ENCODE data around the gene MLH3. TPM values are rescaled to one million over a fixed set of nuclear protein-coding genes. Genes with fewer than 3 reads are reported as not detected.
A peak's percentile ranks its signal among the peaks of the same experiment; 100 is the strongest.

MLH3 gene
- total RNA-seq, 2 experiments from 2014 or later = 13.2 to 14.4 TPM

DNA sequence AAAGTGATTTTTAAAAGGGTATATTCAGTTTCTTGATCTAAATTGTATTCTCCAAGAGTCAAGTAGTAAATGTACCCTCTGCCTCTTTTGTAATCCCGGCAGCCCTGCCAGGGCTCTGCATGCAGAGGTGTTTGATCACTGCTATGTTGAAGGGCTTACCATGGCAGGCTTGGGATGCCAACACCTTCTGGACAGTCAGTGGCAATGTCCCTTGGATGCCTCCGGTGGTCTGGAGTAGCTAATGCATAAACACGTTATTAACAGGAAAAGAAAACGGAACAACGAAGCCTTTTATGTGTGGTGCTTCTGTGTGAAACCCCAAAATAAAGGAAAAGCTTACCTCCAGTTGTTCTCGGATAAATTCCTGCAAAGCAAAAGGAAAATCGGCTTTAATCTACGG lies 28.6 kb downstream of the MLH3 start:
- peaks cover 40% of the 10 kb centered on the region for H3K36me3 ChIP-seq (ENCODE audit: insufficient read depth, low read length)
- ChIA-PET POLR2A (no interaction called here), CTCF (interaction anchor here (0.6 to 1.2 kb wide), 2 partner anchors 11 to 13 kb away, joined by 3 read pairs; no protein-coding TSS in a partner anchor)
- peaks cover 53% of the 10 kb centered on the region for H3K36me3 Mint-ChIP-seq (ENCODE audit: low read depth)
- H3K9me3 ChIP-seq (ENCODE audit: control insufficient read depth in 1 of 2, insufficient read depth in 1 of 2, low read length in 2 of 2) = no peaks in the 10 kb centered on the region
- no peak for TF ChIP-seq CTCF (IDR thresholded peaks at IDR 0.05)
- no peak overlapping the region for H3K27ac ChIP-seq (ENCODE audit: low read depth in 1 of 2, low read length in 2 of 2)
- ATAC-seq (ENCODE audit: poor library complexity) (no peak), DNase-seq (peak in 3 of 14 experiments; percentile 6 to 24 (median 16))
- no peaks in the 10 kb centered on the region for H3K4me1 Mint-ChIP-seq (ENCODE audit: low read depth)
- H3K4me1 ChIP-seq (ENCODE audit: insufficient read depth, low read length) = no peaks in the 10 kb centered on the region
- no peak overlapping the region for H3K27ac Mint-ChIP-seq
- no peak overlapping the region for H3K4me3 ChIP-seq (ENCODE audit: low read length)
- no peaks in the 10 kb centered on the region for H3K9me3 Mint-ChIP-seq
- no peaks in the 10 kb centered on the region for H3K27me3 Mint-ChIP-seq
- intact Hi-C loops (cut with DNase I, micrococcal nuclease) = no loop called here
- H3K4me3 Mint-ChIP-seq = no peak overlapping the region
- no peaks in the 10 kb centered on the region for H3K27me3 ChIP-seq (ENCODE audit: control insufficient read depth in 1 of 2, insufficient read depth in 2 of 2, low read length in 2 of 2)

DNA sequence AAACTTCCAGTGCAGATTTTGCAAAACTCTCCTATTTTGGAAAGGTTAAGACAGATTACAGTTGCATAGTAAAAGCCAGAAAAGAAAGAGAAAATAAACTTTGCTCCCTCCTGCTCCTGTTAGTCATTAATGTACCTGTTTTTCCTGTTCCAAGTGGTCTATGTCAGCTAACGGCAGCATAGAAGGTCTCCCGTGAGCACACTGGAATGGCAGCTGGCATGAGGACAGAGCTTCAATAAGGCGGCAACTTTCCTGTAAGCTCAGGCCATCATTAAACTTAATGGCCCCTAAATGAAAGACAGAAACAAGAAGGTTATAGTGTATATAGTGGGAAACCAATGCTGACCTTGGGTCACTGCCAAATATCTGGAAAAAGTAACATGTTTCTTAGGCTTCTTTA lies 32.6 kb downstream of the MLH3 start:
- no peak overlapping the region for H3K4me3 ChIP-seq (ENCODE audit: low read length)
- intact Hi-C loops (cut with DNase I, micrococcal nuclease) = no loop called here
- ChIA-PET POLR2A (no interaction called here), CTCF (interaction anchor here (0.6 to 1.0 kb wide), 3 partner anchors 16 to 187 kb away, joined by 3 to 5 read pairs (median 4); no protein-coding TSS in a partner anchor)
- no peaks in the 10 kb centered on the region for H3K27me3 ChIP-seq (ENCODE audit: control insufficient read depth in 1 of 2, insufficient read depth in 2 of 2, low read length in 2 of 2)
- Mint-ChIP-seq H3K4me3 (no peak overlapping the region), H3K27me3 (no peaks in the 10 kb centered on the region), H3K4me1 (ENCODE audit: low read depth) (no peaks in the 10 kb centered on the region), H3K9me3 (no peaks in the 10 kb centered on the region), H3K36me3 (ENCODE audit: low read depth) (peaks cover 88% of the 10 kb centered on the region), H3K27ac (no peak overlapping the region)
- TF ChIP-seq CTCF (IDR thresholded peaks at IDR 0.05) = no peak
- no peak for ATAC-seq (ENCODE audit: poor library complexity)
- H3K36me3 ChIP-seq (ENCODE audit: insufficient read depth, low read length) = peaks cover 50% of the 10 kb centered on the region
- H3K9me3 ChIP-seq (ENCODE audit: control insufficient read depth in 1 of 2, insufficient read depth in 1 of 2, low read length in 2 of 2) = no peaks in the 10 kb centered on the region
- DNase-seq = no peak
- H3K27ac ChIP-seq (ENCODE audit: low read depth in 1 of 2, low read length in 2 of 2) = no peak overlapping the region
- H3K4me1 ChIP-seq (ENCODE audit: insufficient read depth, low read length) = no peaks in the 10 kb centered on the region

- peaks cover 53% of the 10 kb centered on the region for H3K36me3 ChIP-seq (ENCODE audit: insufficient read depth, low read length)
- no peak for TF ChIP-seq CTCF (IDR thresholded peaks at IDR 0.05)
- intact Hi-C loops (cut with DNase I, micrococcal nuclease) = no loop called here
Observed at GRCh38 chr14:75016815-75017214, 34.5 kb downstream of the MLH3 start.

More at GRCh38 chr14:75016815-75017214, 34.5 kb downstream of the MLH3 start:
- no peaks in the 10 kb centered on the region for H3K27me3 Mint-ChIP-seq
- Histone ChIP-seq H3K27ac (ENCODE audit: low read depth in 1 of 2, low read length in 2 of 2) (no peak overlapping the region), H3K4me1 (ENCODE audit: insufficient read depth, low read length) (no peaks in the 10 kb centered on the region), H3K9me3 (ENCODE audit: control insufficient read depth in 1 of 2, insufficient read depth in 1 of 2, low read length in 2 of 2) (no peaks in the 10 kb centered on the region), H3K4me3 (ENCODE audit: low read length) (no peak overlapping the region), H3K27me3 (ENCODE audit: control insufficient read depth in 1 of 2, insufficient read depth in 2 of 2, low read length in 2 of 2) (no peaks in the 10 kb centered on the region)
- H3K4me3 Mint-ChIP-seq = no peak overlapping the region
- no peak for DNase-seq
- peak overlapping the region; percentile 42 for H3K27ac Mint-ChIP-seq
- ChIA-PET POLR2A (no interaction called here), CTCF (interaction anchor here (1.3 kb wide), 1 partner anchor 47 kb away, joined by 4 read pairs; the partner anchor contains the start of gene ACYP1)
- peaks cover 90% of the 10 kb centered on the region for H3K36me3 Mint-ChIP-seq (ENCODE audit: low read depth)
- peaks cover 1% of the 10 kb centered on the region for H3K4me1 Mint-ChIP-seq (ENCODE audit: low read depth)
- ATAC-seq (ENCODE audit: poor library complexity) = no peak
- no peaks in the 10 kb centered on the region for H3K9me3 Mint-ChIP-seq

All from CD4-positive, alpha-beta T cell (primary cell).